GM13976 (cell line): ENCODE measurements around the gene SULF2.
A peak's percentile ranks its signal among the peaks of the same experiment; 100 is the strongest.

Experiments used
- DNase-seq: peaks from one replicate; pipeline ENCODE4 v3.0.0; 2012; ENCODE audit warnings: low spot score
- in situ Hi-C: fragments of 300-500 bp; cut with MboI; formaldehyde crosslinking; loops from one replicate; pipeline ENCODE4 v1.12.0; 2022; ENCODE audit warnings: low sequenced_read_pairs, mixed read lengths, inconsistent platforms; ENCODE audit not compliant: unreplicated experiment
- TF ChIP-seq, protein P1 (sequence below): IDR thresholded peaks from 2 replicates; pipeline ENCODE4 v1.5.1; 2012; ENCODE audit warnings: borderline replicate concordance, mild to moderate bottlenecking; ENCODE audit not compliant: insufficient read depth; ENCODE audit errors: extremely low read depth, missing control alignments, control extremely low read depth

The SULF2 gene

DNA sequence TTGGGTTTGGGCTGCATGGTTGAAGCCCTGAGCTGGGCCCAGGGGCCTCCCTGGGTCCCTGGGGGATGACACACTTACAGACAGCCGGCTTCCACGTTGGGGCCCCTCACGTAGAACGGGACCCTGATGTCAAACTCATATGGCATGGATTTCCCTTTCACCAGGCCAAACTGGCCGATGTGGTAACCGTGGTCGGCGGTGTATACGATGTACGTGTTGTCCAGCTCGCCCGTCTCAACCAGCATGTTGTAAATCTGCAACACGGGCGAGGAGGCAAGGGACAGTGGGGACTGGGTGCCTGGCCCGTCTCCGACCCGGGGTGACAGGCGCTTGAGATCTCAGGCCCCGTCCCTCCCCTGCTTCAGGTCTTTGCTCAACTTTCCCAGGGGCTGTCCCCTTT, 102.4 kb downstream of the SULF2 start:
- TF ChIP-seq, protein P1, sequence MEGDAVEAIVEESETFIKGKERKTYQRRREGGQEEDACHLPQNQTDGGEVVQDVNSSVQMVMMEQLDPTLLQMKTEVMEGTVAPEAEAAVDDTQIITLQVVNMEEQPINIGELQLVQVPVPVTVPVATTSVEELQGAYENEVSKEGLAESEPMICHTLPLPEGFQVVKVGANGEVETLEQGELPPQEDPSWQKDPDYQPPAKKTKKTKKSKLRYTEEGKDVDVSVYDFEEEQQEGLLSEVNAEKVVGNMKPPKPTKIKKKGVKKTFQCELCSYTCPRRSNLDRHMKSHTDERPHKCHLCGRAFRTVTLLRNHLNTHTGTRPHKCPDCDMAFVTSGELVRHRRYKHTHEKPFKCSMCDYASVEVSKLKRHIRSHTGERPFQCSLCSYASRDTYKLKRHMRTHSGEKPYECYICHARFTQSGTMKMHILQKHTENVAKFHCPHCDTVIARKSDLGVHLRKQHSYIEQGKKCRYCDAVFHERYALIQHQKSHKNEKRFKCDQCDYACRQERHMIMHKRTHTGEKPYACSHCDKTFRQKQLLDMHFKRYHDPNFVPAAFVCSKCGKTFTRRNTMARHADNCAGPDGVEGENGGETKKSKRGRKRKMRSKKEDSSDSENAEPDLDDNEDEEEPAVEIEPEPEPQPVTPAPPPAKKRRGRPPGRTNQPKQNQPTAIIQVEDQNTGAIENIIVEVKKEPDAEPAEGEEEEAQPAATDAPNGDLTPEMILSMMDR = no peak
- in situ Hi-C loops = loop anchor here (25.0 kb wide), 1 partner anchor 929 kb away; no protein-coding TSS in a partner anchor
- DNase-seq = no peak

DNA sequence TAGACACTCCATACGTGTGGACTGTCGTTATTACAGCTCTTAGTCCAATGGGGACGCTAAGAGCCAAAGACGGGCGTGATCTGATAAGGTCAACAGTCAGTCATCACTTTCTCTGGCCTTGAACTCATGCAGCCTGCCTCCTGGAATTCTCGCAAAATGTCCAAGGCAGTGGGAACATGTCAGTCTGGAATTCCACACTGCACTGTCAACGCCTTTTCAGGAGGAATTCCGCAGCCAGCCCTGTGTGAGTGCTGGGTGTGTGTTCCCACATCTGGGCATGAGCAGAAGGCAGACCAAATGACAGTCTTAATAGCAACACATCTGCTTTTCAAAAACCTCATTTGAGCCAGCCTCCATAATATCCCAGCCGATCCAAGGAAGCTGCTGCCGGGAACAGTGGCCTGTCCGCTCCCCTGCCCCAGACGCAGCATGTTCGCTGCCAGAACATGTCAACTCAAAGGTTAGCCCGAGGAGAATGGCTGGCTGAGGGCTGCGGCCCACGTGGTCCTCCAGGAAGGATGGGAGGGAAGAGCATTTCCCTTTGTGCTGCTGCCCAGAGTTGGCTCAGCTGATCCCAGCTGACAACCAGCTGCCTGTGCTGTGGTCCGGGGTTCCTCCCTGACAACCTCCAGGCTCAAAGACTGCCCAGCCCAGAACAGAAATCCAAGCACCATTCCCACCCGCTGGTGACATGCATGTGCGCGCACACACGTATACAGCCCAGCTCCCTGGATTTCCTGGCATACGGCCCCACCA, 103.1 kb downstream of the SULF2 start:
- TF ChIP-seq, protein P1 = no peak
- in situ Hi-C loops = loop anchor here (25.0 kb wide), 1 partner anchor 930 kb away; no protein-coding TSS in a partner anchor
- no peak for DNase-seq

DNA sequence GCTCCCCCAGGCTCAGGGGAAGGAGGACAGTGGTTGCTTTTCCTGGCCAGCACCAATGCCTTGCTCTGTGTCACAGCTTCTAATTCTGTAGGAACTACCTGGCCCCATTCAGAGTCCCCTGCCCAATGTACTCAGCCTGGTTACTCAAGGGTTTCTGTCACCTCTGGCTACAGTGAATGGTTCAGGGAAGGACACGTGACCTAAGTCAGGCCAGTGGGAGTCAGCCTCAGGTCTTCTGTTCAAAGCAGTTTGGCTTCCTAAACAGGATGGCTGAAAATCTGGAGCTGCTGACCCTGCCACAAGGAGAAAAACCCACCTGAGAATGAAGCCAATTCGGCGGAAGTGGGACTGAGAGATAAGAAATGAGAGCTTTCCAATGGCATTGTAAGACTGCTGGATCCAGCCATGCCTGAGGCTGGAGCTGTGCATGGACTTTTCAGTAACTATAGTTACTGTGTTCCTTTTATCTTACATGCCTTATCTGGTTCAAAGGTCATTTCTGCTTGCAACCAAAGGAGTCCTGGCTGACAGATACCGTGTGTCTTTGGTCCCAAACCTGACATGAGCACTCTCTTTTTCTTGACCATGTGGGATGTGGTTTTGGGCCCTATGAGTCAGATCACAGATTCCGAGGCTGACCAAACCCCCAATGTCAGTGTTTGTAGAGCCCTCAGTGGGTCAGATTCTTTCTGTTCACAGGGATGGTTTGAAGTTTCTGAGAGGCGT, 104.3 kb downstream of the SULF2 start:
- TF ChIP-seq, protein P1 = no peak
- DNase-seq = no peak
- in situ Hi-C loops = loop anchor here (25.0 kb wide), 1 partner anchor 931 kb away; no protein-coding TSS in a partner anchor

GRCh38 chr20:47679462-47679861, 105.8 kb downstream of the SULF2 start:
- in situ Hi-C loops = loop anchor here (25.0 kb wide), 1 partner anchor 933 kb away; no protein-coding TSS in a partner anchor
- no peak for DNase-seq
- TF ChIP-seq, protein P1 = no peak

GRCh38 chr20:47678536-47678935, 106.7 kb downstream of the SULF2 start:
- DNase-seq = no peak
- TF ChIP-seq, protein P1 = no peak
- in situ Hi-C loops = loop anchor here (25.0 kb wide), 1 partner anchor 934 kb away; no protein-coding TSS in a partner anchor

DNA sequence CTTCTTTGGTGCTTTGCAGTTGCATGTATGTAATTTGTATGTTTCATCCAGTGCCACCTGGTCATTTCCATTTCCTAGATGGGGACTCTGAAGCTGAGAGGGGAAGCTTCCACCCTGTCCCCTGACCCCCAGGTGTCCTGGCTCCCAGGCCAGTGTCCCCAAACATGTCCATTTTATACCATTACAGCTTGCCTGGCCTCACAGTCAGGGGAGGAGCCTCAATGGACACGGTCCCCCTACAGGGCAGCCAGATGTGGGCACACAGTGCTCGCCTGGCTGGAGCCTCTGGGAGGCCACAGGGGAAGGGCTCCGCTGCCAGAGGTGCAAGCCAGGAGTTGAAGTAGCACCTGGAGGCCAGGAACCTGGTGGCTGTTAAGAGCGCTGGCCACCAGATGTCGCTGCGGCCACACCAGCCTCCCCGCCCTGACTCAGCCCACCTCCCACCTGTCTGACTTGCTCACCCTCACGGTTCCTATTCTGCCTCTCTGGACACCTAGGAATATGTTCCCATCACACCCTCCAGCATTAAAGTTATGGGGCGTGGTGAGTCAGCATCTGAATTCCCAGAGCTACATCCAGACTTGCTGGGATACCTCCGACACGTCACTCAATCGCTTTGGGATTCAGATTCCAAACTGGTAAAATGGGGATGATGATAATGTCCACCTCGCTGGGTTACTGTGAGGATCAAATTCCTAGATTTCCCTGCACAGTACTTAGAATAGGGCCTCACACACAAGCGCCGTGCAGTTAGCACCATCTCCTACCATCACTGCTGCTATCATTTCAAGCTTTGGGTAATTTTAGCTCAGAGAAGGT, 107.4 kb downstream of the SULF2 start:
- in situ Hi-C loops = loop anchor here (25.0 kb wide), 1 partner anchor 934 kb away; no protein-coding TSS in a partner anchor
- DNase-seq = peak; percentile 88
- TF ChIP-seq, protein P1 = peak; percentile 84
